Smooth muscle cell (in vitro differentiated cells): ENCODE measurements around the gene PNPLA7. TPM values are rescaled to one million over a fixed set of nuclear protein-coding genes. Genes with fewer than 3 reads are reported as not detected.

Experiments
- DNase-seq: peaks from one replicate; lab custom pipeline; 2025; ENCODE audit not compliant: unreplicated experiment; lab: John Stamatoyannopoulos, UW
- H2AFZ ChIP-seq: fragments of 200-600 bp; sonication (generic); 2 replicates; pipeline ENCODE4 v1.6.0; 2016; ENCODE audit warnings: antibody characterized with exemption, low read depth, mild to moderate bottlenecking
- H3F3A ChIP-seq: fragments of 200-600 bp; sonication (generic); 2 replicates; pipeline ENCODE4 v1.6.0; 2017; ENCODE audit warnings: antibody characterized with exemption, low read depth
- H3K27ac ChIP-seq: fragments of 200-600 bp; sonication (generic); 2 replicates; pipeline ENCODE4 v1.5.1; 2016; ENCODE audit warnings: low read depth, mild to moderate bottlenecking
- H3K27me3 ChIP-seq: fragments of 200-600 bp; sonication (generic); 2 replicates; pipeline ENCODE4 v1.6.1; 2016; ENCODE audit warnings: low read depth, mild to moderate bottlenecking
- H3K36me3 ChIP-seq: fragments of 200-600 bp; sonication (generic); 2 replicates; pipeline ENCODE4 v1.5.1; 2016; ENCODE audit warnings: low read depth
- H3K4me1 ChIP-seq: fragments of 200-600 bp; sonication (generic); 2 replicates; pipeline ENCODE4 v1.5.1; 2016; ENCODE audit warnings: low read depth
- H3K4me2 ChIP-seq: fragments of 200-600 bp; sonication (generic); 2 replicates; pipeline ENCODE4 v1.6.0; 2016; ENCODE audit warnings: mild to moderate bottlenecking
- H3K4me3 ChIP-seq: fragments of 200-600 bp; sonication (generic); 2 replicates; pipeline ENCODE4 v1.5.1; 2016; ENCODE audit warnings: mild to moderate bottlenecking
- H3K79me2 ChIP-seq: fragments of 200-600 bp; sonication (generic); 2 replicates; pipeline ENCODE4 v1.6.0; 2016; ENCODE audit warnings: low read depth, mild to moderate bottlenecking
- H3K9ac ChIP-seq: fragments of 200-600 bp; sonication (generic); 2 replicates; pipeline ENCODE4 v1.6.0; 2016; ENCODE audit warnings: low read depth
- H3K9me3 ChIP-seq: fragments of 200-600 bp; sonication (generic); replicated peaks from 2 replicates; pipeline ENCODE4 v1.5.1; 2016; ENCODE audit warnings: low read depth
- H4K20me1 ChIP-seq: fragments of 200-600 bp; sonication (generic); 2 replicates; pipeline ENCODE4 v1.6.0; 2016; ENCODE audit warnings: low read depth
- WGBS: methylation state at CpG from one replicate; pipeline ENCODE4 v1.1.7; 2016; ENCODE audit warnings: low lambda C conversion rate; 5-methylcytosine and 5-hydroxymethylcytosine counted together
- polyA plus RNA-seq: library from polyadenylated mRNA; unstranded; fragments of >200 nt; fragmentation: Nextera tagmentation; extraction: Ambion mirVana; gene quantifications from 2 replicates; pipeline ENCODE4 v1.2.1, GENCODE V29; 2016
- total RNA-seq: library from RNA; depleted of rRNA; stranded (reverse); fragments of >200 nt; gene quantifications from 2 replicates; pipeline ENCODE4 v1.2.3, GENCODE V29; 2014
- TF ChIP-seq, protein P1 (sequence below): fragments of 200-600 bp; sonication (generic); IDR thresholded peaks from 2 replicates; pipeline ENCODE4 v1.5.1; 2017; ENCODE audit warnings: borderline replicate concordance, mild to moderate bottlenecking, antibody characterized with exemption; ENCODE audit not compliant: insufficient read depth, poor library complexity, severe bottlenecking

PNPLA7 gene
- total and polyA plus RNA-seq, 2 experiments from 2014 or later: 0.46 to 0.67 TPM

DNA sequence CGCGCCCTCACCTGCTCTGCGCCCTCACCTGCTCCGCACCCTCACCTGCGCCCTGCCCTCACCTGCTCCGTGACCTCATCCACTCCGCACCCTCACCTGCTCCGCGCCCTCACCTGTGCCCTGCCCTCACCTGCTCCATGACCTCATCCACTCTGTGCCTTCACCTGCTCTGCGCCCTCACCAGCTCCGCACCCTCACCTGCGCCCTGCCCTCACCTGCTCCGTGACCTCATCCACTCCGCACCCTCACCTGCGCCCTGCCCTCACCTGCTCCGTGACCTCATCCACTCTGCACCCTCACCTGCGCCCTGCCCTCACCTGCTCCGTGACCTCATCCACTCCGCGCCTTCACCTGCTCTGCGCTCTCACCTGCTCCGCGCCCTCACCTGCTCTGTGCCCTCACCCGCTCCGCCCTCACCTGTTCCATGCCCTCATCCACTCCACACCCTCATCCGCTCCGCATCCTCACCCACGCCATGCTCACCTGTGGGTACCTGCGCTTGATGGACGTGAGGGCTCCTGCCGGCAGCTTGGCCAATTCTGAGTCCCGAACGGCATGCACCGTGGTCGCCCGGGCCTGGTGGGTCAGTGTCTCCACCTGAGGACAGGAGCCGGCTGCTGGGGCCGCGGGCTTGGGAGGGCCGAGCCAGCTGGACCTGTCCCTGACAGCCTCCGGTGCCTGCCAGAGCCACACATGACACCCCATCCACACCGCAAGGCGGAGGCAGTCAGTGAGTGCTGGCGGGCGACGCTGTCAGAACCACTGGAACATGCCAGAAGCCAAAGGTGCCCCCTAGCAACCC is 55.5 kb downstream of the PNPLA7 start:
- TF ChIP-seq, protein P1, sequence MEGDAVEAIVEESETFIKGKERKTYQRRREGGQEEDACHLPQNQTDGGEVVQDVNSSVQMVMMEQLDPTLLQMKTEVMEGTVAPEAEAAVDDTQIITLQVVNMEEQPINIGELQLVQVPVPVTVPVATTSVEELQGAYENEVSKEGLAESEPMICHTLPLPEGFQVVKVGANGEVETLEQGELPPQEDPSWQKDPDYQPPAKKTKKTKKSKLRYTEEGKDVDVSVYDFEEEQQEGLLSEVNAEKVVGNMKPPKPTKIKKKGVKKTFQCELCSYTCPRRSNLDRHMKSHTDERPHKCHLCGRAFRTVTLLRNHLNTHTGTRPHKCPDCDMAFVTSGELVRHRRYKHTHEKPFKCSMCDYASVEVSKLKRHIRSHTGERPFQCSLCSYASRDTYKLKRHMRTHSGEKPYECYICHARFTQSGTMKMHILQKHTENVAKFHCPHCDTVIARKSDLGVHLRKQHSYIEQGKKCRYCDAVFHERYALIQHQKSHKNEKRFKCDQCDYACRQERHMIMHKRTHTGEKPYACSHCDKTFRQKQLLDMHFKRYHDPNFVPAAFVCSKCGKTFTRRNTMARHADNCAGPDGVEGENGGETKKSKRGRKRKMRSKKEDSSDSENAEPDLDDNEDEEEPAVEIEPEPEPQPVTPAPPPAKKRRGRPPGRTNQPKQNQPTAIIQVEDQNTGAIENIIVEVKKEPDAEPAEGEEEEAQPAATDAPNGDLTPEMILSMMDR: no peak
- no peak overlapping the region for H2AFZ ChIP-seq
- H4K20me1 ChIP-seq: no peaks in the 10 kb centered on the region
- no peak overlapping the region for H3K4me2 ChIP-seq
- no peak overlapping the region for H3K4me3 ChIP-seq
- no peaks in the 10 kb centered on the region for H3K36me3 ChIP-seq
- H3K9me3 ChIP-seq: no peaks in the 10 kb centered on the region
- no peaks in the 10 kb centered on the region for H3F3A ChIP-seq
- 95% methylated on average over 37 of the region's 46 CpGs for WGBS
- H3K27ac ChIP-seq: no peak overlapping the region
- DNase-seq: no peak
- no peaks in the 10 kb centered on the region for H3K4me1 ChIP-seq
- no peaks in the 10 kb centered on the region for H3K27me3 ChIP-seq
- H3K9ac ChIP-seq: no peak overlapping the region
- H3K79me2 ChIP-seq: no peaks in the 10 kb centered on the region

GRCh38 chr9:137494104-137494544 is 56.1 kb downstream of the PNPLA7 start:
- Histone ChIP-seq H3K27me3 (no peaks in the 10 kb centered on the region), H4K20me1 (no peaks in the 10 kb centered on the region), H3K4me3 (no peak overlapping the region), H3K9me3 (no peaks in the 10 kb centered on the region), H3F3A (no peaks in the 10 kb centered on the region), H2AFZ (no peak overlapping the region), H3K9ac (no peak overlapping the region), H3K36me3 (no peaks in the 10 kb centered on the region), H3K4me2 (no peak overlapping the region), H3K4me1 (no peaks in the 10 kb centered on the region), H3K79me2 (no peaks in the 10 kb centered on the region), H3K27ac (no peak overlapping the region)
- DNase-seq: no peak
- 82% methylated on average over 12 of the region's 13 CpGs for WGBS
- TF ChIP-seq, protein P1: no peak

DNA sequence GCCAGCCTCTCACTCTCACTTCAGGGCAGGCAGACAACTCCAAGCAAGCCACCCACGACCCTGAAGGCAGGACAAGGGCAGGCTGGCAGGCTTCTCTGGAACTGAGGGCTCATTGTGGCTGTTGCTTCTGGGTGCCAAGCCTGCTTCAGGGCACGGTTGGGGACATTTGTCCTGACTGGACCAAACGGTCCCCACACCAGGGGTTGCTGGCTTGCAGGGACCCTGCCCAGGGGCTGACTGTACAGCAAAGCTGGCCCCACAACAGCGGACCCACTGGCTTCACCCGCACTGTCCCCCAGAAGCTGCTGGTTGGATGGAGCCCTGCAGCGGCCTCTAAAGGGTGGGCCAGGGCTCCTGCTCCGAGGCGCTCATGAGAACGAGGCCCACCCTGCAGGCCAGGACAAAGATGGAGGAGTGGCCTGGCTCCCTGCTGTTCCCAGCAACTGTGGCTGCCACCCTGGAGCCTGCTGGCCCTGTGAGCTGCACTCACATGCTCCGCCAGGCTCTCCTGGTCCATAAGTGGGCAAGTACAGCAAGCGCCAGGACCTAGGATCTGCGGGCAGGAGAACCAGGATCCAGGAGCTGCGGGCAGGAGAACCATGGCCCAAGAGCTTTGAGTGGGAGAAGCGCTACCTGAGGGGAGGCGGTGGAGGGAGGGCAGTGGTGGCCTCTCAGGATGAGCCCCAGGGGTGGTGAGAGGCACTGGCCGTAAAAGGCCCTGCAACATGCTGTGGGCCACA is 56.7 kb downstream of the PNPLA7 start:
- WGBS: 94% methylated on average over 16 of the region's 16 CpGs
- H2AFZ ChIP-seq: no peak overlapping the region
- no peak overlapping the region for H3K4me3 ChIP-seq
- no peaks in the 10 kb centered on the region for H3K27me3 ChIP-seq
- no peaks in the 10 kb centered on the region for H4K20me1 ChIP-seq
- no peak overlapping the region for H3K9ac ChIP-seq
- H3K27ac ChIP-seq: no peak overlapping the region
- no peaks in the 10 kb centered on the region for H3F3A ChIP-seq
- no peak for DNase-seq
- H3K36me3 ChIP-seq: no peaks in the 10 kb centered on the region
- H3K4me2 ChIP-seq: no peak overlapping the region
- no peaks in the 10 kb centered on the region for H3K4me1 ChIP-seq
- no peaks in the 10 kb centered on the region for H3K9me3 ChIP-seq
- H3K79me2 ChIP-seq: no peaks in the 10 kb centered on the region
- TF ChIP-seq, protein P1: no peak
